GM12891 (cell line): Measurements from ENCODE around the gene SPARCL1.
"Not testable (repeated sequence)": the region's sequence is repeated elsewhere in the genome, so short reads cannot be mapped to it uniquely, and the experiment has no call there.

Experiments used
- DNase-seq: peaks from one replicate; pipeline ENCODE4 v3.0.0; 2011; ENCODE audit warnings: low spot score; ENCODE audit not compliant: insufficient read length
- FAIRE-seq: peaks from 2 replicates; lab custom pipeline; 2011; peaks lifted over from hg19 to GRCh38; lab: Jason Lieb, UNC
- PAX5 ChIP-seq: IDR thresholded peaks from 2 replicates; pipeline ENCODE4 v1.6.1; 2011; ENCODE audit warnings: low read length, moderate library complexity, mild to moderate bottlenecking; ENCODE audit not compliant: insufficient read depth, severe bottlenecking
- POLR2A ChIP-seq: IDR thresholded peaks from 2 replicates; pipeline ENCODE4 v1.6.1; 2011; ENCODE audit warnings: low read depth, low read length, control low read depth
- POLR2AphosphoS5 ChIP-seq: IDR thresholded peaks from 2 replicates; pipeline ENCODE4 v1.6.1; 2011; ENCODE audit warnings: low read depth, low read length, control low read depth
- POU2F2 ChIP-seq: IDR thresholded peaks from 2 replicates; pipeline ENCODE4 v1.6.1; 2011; ENCODE audit warnings: low read depth, mild to moderate bottlenecking, control low read depth, low read length, moderate library complexity
- SPI1 ChIP-seq: IDR thresholded peaks from 2 replicates; pipeline ENCODE4 v1.6.1; 2011; ENCODE audit warnings: low read depth, low read length, control low read depth
- TAF1 ChIP-seq: IDR thresholded peaks from 2 replicates; pipeline ENCODE4 v1.6.1; 2011; ENCODE audit warnings: low read depth, low read length, control low read depth

Gene SPARCL1

GRCh38 chr4:87458913-87459312 lies 70.3 kb downstream of the SPARCL1 start:
- FAIRE-seq: no peak
- DNase-seq: no peak
- TF ChIP-seq PAX5 (no peak), POLR2A (no peak), POLR2AphosphoS5 (no peak), TAF1 (no peak)

DNA sequence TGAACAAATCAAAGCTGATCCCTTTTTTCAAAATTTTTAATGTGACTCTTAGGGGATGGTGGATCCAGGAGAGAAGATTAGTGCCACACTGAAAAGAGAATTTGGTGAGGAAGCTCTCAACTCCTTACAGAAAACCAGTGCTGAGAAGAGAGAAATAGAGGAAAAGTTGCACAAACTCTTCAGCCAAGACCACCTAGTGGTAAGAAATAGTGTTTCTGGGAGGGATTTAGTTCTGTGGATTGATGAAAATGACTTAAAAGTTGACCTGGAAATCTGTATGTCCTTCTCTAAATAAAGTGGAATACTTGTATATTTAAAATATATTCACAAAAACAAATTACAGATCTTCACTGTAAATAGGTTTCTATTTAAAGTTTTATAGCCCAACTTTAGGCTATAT lies 77.6 kb downstream of the SPARCL1 start:
- DNase-seq: no peak

GRCh38 chr4:87446375-87446774 lies 82.8 kb downstream of the SPARCL1 start:
- FAIRE-seq, DNase-seq: not testable (repeated sequence)

More for the DNA sequence above, 77.6 kb downstream of the SPARCL1 start:
- FAIRE-seq: no peak
- TF ChIP-seq POLR2A: no peak

DNA sequence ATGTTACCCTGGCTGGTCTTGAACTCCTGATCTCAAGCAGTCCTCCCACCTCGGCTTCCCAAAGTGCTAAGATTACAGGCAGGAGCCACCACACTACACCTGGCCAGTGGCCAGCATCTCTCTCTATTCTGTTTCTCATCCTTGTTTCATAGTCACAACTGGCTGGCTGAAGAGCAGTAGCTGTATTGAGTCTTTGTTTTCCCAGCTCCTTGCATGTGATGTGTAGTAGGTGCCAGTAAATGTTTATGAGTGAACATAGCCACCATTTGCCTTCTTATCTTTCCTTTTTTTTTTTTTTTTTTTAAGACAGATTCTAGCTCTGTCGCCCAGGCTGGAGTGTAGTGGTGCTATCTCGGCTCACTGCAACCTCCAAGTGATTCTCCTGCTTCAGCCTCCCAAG lies 83.2 kb downstream of the SPARCL1 start:
- no peak for DNase-seq
- no peak for TF ChIP-seq POLR2AphosphoS5
- no peak for TF ChIP-seq POU2F2
- TF ChIP-seq PAX5: no peak
- no peak for TF ChIP-seq SPI1
- TF ChIP-seq POLR2A: no peak
- TF ChIP-seq TAF1: no peak
- FAIRE-seq: no peak

DNA sequence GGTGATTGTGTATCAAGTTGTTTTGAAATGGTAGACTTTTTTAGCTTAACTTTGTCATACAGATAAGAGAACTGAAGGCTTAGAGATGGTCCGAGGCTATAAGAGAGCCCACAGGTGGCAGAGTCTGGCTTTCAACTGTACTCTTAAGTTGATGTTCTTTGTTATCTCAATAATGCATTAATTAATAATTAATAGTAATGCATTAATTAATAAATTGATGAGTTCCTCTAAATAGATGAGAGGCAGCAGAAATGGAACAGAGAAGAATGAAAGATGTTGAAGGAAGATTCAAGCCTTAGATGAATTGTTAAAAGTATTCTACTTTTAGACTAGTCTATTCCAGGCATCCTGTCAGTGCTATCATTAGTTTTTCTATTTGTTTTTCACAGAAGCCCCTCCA lies 84.4 kb downstream of the SPARCL1 start:
- DNase-seq (no peak), FAIRE-seq (no peak)
- no peak for TF ChIP-seq POLR2AphosphoS5
- TF ChIP-seq POLR2A: no peak
- no peak for TF ChIP-seq POU2F2
- TF ChIP-seq TAF1: no peak
- no peak for TF ChIP-seq PAX5
- no peak for TF ChIP-seq SPI1

DNA sequence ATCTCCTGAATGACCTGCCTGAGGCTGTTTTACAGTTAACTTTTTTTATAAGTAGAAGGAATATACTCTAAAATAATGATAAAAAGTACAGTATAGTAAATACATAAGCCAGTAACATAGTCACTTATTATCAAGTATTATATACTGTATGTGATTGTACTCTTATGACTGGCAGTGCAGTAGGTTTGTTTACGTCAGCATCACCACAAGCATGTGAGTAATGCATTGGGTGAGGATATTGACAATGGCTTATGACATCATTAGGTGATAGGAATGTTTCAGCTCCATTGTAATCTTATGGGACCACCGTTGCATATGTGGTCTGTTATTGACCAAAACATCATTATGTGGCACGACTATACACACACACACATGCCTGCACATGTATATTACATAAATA lies 86.3 kb downstream of the SPARCL1 start:
- FAIRE-seq: no peak
- no peak for DNase-seq
- no peak for TF ChIP-seq SPI1
- TF ChIP-seq TAF1: no peak

GRCh38 chr4:87433342-87433741 lies 95.8 kb downstream of the SPARCL1 start:
- DNase-seq (no peak), FAIRE-seq (no peak)
- TF ChIP-seq TAF1 (no peak), POLR2A (no peak), PAX5 (no peak), POU2F2 (no peak), SPI1 (no peak), POLR2AphosphoS5 (no peak)

- no peak for DNase-seq
- TF ChIP-seq POU2F2 (no peak), POLR2AphosphoS5 (no peak), PAX5 (no peak), POLR2A (no peak), SPI1 (no peak), TAF1 (no peak)
- no peak for FAIRE-seq
These were observed 99.1 kb downstream of the SPARCL1 start for GRCh38 chr4:87430038-87430437.

GRCh38 chr4:87428979-87429378 lies 100.2 kb downstream of the SPARCL1 start:
- no peak for TF ChIP-seq POLR2A
- TF ChIP-seq TAF1: no peak
- TF ChIP-seq POLR2AphosphoS5: no peak
- no peak for TF ChIP-seq POU2F2
- FAIRE-seq (no peak), DNase-seq (no peak)

DNA sequence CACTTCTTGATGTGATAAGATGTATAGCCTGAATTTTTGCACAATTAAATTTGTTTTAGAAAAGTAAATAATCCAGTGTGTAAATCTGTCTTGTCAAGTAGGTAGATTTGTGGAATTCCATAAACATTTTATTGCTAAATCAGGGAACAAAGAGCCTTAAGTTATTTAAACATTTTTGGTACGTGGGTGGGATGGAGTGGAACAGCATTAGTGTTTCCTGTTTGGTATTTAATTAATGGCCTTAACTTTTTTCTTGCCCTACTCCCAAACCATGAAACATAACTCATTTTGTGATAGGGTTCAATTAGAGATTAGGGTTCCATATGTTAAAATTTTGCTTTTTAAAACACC lies 101.7 kb downstream of the SPARCL1 start:
- no peak for FAIRE-seq
- DNase-seq: no peak
- no peak for TF ChIP-seq POLR2AphosphoS5
- TF ChIP-seq SPI1: no peak
- TF ChIP-seq POLR2A: no peak
- no peak for TF ChIP-seq POU2F2
- TF ChIP-seq PAX5: no peak
- TF ChIP-seq TAF1: no peak

GRCh38 chr4:87426865-87427517 lies 102.2 kb downstream of the SPARCL1 start:
- TF ChIP-seq PAX5: no peak
- TF ChIP-seq POU2F2: no peak
- TF ChIP-seq POLR2A: no peak
- TF ChIP-seq POLR2AphosphoS5: no peak
- TF ChIP-seq SPI1: no peak
- TF ChIP-seq TAF1: no peak
- DNase-seq: no peak
- peak; percentile 31 for FAIRE-seq
